ENCODE data around the gene MEFV. TPM values are rescaled to one million over a fixed set of nuclear protein-coding genes. Genes with fewer than 3 reads are reported as not detected.
"Not testable (repeated sequence)": the region's sequence is repeated elsewhere in the genome, so short reads cannot be mapped to it uniquely, and the experiment has no call there.

The MEFV gene
- total and polyA plus RNA-seq, 8 donors, result 0.05 to 1.1 (median 0.23) TPM; not detected in 1

DNA sequence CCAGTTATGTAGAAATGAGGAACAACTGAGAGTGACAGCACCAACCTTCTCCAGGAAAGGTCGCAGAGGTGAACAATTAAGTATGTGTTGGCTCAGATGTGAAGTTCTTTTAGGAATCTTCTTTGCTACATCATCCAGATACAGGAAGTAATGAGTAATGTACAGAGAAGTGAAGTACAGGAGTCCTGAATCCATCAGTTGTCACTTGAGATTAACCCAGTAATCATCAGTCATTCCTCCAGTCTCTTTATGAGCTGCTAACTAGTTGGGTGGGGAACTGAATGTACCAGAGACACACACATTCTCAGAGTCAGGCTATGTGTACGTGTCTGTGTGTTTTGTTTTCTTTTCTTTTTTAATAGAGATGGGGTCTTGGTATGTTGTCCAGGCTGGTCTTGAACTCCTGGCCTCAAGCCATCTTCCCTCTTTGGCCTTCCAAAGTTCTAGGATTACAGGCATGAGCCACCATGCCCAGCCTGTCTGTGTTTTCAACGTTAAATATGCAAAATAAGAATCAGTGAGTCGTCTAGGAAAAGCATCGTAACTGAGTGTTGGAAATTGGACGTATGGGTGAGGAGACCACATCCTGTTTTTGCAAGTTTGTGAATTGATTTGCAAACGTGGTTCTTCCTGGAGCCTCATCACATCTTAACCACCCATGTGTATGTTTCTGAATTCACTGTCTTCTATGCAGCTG is 41.4 kb downstream of the MEFV start:
- FAIRE-seq (no peak), DNase-seq (no peak), ATAC-seq (no peak)
- Histone ChIP-seq H3K9me3 (no peaks in the 10 kb centered on the region), H3K4me1 (no peaks in the 10 kb centered on the region), H3K27ac (no peak overlapping the region), H3K4me3 (no peak overlapping the region), H3K27me3 (peaks cover 0 to 3% (median 0%) of the 10 kb centered on the region in 4 donors), H3K36me3 (no peaks in the 10 kb centered on the region)
- 28 to 40% methylated on average over 7 of the region's 7 CpGs for WGBS, 2 donors
- TF ChIP-seq, protein P1, sequence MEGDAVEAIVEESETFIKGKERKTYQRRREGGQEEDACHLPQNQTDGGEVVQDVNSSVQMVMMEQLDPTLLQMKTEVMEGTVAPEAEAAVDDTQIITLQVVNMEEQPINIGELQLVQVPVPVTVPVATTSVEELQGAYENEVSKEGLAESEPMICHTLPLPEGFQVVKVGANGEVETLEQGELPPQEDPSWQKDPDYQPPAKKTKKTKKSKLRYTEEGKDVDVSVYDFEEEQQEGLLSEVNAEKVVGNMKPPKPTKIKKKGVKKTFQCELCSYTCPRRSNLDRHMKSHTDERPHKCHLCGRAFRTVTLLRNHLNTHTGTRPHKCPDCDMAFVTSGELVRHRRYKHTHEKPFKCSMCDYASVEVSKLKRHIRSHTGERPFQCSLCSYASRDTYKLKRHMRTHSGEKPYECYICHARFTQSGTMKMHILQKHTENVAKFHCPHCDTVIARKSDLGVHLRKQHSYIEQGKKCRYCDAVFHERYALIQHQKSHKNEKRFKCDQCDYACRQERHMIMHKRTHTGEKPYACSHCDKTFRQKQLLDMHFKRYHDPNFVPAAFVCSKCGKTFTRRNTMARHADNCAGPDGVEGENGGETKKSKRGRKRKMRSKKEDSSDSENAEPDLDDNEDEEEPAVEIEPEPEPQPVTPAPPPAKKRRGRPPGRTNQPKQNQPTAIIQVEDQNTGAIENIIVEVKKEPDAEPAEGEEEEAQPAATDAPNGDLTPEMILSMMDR (IDR thresholded peaks at IDR 0.05), result no peak
- intact Hi-C loops (cut with DNase I), result no loop called here

GRCh38 chr16:3212567-3212966 is 43.9 kb downstream of the MEFV start:
- TF ChIP-seq, protein P1 (IDR thresholded peaks at IDR 0.05), result no peak
- Histone ChIP-seq H3K4me3 (no peak overlapping the region), H3K36me3 (no peaks in the 10 kb centered on the region), H3K27me3 (peaks cover 0 to 3% (median 0%) of the 10 kb centered on the region in 4 donors), H3K9me3 (no peaks in the 10 kb centered on the region), H3K4me1 (no peaks in the 10 kb centered on the region), H3K27ac (no peak overlapping the region)
- DNase-seq, result no peak
- no peak for FAIRE-seq
- no peak for ATAC-seq
- intact Hi-C loops (cut with DNase I), result no loop called here
- 60 to 67% methylated on average over 1 of the region's 1 CpG for WGBS, 2 donors

- FAIRE-seq (no peak), ATAC-seq (no peak), DNase-seq (no peak)
- TF ChIP-seq, protein P1 (IDR thresholded peaks at IDR 0.05), result no peak
- Histone ChIP-seq H3K27ac (no peak overlapping the region), H3K4me1 (no peaks in the 10 kb centered on the region), H3K27me3 (peaks cover 0 to 3% (median 0%) of the 10 kb centered on the region in 4 donors), H3K4me3 (no peak overlapping the region), H3K36me3 (no peaks in the 10 kb centered on the region), H3K9me3 (no peaks in the 10 kb centered on the region)
- WGBS, 2 donors, result 70 to 76% methylated on average over 3 of the region's 3 CpGs
- intact Hi-C loops (cut with DNase I), result no loop called here
Observed at GRCh38 chr16:3212006-3212405, 44.4 kb downstream of the MEFV start.

DNA sequence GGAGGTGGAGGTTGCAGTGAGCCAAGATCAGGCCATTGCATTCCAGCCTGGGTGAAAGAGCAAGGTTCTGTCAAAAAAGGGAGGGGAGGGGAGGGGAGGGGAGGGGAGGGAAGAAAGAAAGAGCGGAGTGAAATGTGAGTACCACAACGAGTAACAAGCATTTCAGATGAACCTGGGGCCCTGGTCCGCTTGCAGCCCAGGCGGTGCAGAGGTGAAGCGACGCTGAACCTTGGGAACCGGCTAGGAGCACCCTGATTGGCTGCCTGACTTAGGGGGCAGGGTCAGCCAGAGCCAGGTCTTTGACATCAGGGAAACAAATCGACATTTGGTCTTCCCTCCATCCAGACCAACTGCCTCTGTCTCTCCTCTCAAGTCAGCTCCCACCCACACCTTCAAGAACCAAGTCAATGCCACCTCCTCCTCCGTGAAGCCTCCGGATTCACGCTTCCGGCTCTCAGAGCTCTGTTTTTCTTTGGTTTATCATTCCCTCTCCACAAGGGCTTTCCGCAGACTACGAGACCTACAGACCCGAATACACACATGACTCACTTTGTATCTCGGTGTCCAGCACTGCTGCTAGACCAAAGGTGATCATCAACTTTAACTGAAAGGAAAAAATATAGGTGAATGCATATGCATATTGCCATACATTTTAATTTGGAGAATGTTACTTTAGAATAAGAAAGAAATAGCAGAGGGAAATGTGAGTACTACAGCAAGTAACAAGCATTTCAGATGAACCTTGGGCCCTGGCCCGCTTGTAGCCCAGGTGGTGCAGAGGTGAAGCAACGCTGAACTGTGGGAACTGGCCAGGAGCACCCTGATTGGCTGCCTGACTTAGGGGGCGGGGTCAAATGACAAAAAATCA is 49.1 kb downstream of the MEFV start:
- no peaks in the 10 kb centered on the region for H3K9me3 ChIP-seq
- FAIRE-seq, result no peak
- ATAC-seq, result no peak
- no peaks in the 10 kb centered on the region for H3K4me1 ChIP-seq
- H3K27me3 ChIP-seq, result peaks cover 0 to 3% (median 0%) of the 10 kb centered on the region in 4 donors
- DNase-seq, result no peak
- H3K27ac ChIP-seq, result no peak overlapping the region
- H3K36me3 ChIP-seq, result no peaks in the 10 kb centered on the region
- TF ChIP-seq, protein P1 (IDR thresholded peaks at IDR 0.05), result no peak
- H3K4me3 ChIP-seq, result no peak overlapping the region
- intact Hi-C loops (cut with DNase I), result no loop called here
- WGBS, 2 donors, result 58 to 72% methylated on average over 19 of the region's 19 CpGs

DNA sequence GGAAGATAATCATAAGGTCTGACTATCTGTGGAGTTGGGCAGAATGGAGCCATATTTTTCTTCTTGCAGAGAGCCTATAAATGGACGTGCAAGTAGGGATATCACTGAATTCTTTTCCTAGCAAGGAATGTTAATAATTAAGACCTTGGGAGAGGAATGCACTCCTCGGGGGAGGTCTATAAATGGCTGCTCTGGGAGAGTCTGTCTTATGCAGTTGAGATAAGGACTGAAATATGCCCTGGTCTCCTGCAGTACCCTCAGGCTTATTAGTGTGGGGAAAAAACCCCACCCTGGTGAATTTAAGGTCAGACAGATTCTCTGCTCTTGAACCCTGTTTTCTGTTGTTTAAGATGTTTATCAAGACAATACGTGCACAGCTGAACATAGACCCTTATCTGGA is 50.5 kb downstream of the MEFV start:
- H3K9me3 ChIP-seq; H3K27me3 ChIP-seq; intact Hi-C loops (cut with DNase I); H3K4me3 ChIP-seq; H3K36me3 ChIP-seq; DNase-seq; H3K4me1 ChIP-seq; ATAC-seq; H3K27ac ChIP-seq; FAIRE-seq: not testable (repeated sequence)
- 35% methylated on average over 3 of the region's 3 CpGs for WGBS, 2 donors
